ENCODE data around the gene TMPRSS11A. TPM values are rescaled to one million over a fixed set of nuclear protein-coding genes. Genes with fewer than 3 reads are reported as not detected.

The TMPRSS11A gene
- total RNA-seq, 1 experiment from 2014 or later, result not detected

- peak; percentile 33 for ATAC-seq
- Histone ChIP-seq H3K36me3 (ENCODE audit: low read depth, low read length) (no peaks in the 10 kb centered on the region), H3K9me2 (replicated peaks; ENCODE audit: low read length) (no peaks in the 10 kb centered on the region), H3K4me2 (ENCODE audit: low read length) (no peak overlapping the region), H3K27me3 (ENCODE audit: low read length) (no peaks in the 10 kb centered on the region), H3K79me2 (ENCODE audit: low read length) (no peaks in the 10 kb centered on the region), H3K4me1 (ENCODE audit: insufficient read depth, low read length) (peaks cover 12% of the 10 kb centered on the region), H2AFZ (ENCODE audit: low read length) (no peak overlapping the region), H3K4me3 (ENCODE audit: low read length) (no peak overlapping the region), H3K27ac (ENCODE audit: low read length) (no peak overlapping the region), H4K20me1 (ENCODE audit: low read length) (no peaks in the 10 kb centered on the region), H3K9me3 (ENCODE audit: low read length) (no peaks in the 10 kb centered on the region), H3F3A (ENCODE audit: low read length, unreplicated experiment) (no peaks in the 10 kb centered on the region), H3K9ac (ENCODE audit: low read length) (no peak overlapping the region)
- CTCF ChIA-PET, result no interaction called here
- TF ChIP-seq, protein P1, sequence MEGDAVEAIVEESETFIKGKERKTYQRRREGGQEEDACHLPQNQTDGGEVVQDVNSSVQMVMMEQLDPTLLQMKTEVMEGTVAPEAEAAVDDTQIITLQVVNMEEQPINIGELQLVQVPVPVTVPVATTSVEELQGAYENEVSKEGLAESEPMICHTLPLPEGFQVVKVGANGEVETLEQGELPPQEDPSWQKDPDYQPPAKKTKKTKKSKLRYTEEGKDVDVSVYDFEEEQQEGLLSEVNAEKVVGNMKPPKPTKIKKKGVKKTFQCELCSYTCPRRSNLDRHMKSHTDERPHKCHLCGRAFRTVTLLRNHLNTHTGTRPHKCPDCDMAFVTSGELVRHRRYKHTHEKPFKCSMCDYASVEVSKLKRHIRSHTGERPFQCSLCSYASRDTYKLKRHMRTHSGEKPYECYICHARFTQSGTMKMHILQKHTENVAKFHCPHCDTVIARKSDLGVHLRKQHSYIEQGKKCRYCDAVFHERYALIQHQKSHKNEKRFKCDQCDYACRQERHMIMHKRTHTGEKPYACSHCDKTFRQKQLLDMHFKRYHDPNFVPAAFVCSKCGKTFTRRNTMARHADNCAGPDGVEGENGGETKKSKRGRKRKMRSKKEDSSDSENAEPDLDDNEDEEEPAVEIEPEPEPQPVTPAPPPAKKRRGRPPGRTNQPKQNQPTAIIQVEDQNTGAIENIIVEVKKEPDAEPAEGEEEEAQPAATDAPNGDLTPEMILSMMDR (conservative IDR thresholded peaks at IDR 0.05; ENCODE audit: low read depth, low read length), result no peak
- TF ChIP-seq EZH2phosphoT487 (IDR thresholded peaks at IDR 0.05; ENCODE audit: borderline replicate concordance, low read length) (no peak), EZH2 (IDR thresholded peaks at IDR 0.05; ENCODE audit: low read length, unreplicated experiment) (no peak)
- peak; percentile 15 for DNase-seq
- no TSS peak for BruUV-seq (replicated peaks)
- intact Hi-C loops (cut with micrococcal nuclease), result no loop called here
- POLR2A ChIA-PET (ENCODE audit: unreplicated experiment), result no interaction called here
Observed at GRCh38 chr4:67880866-67881610, 82.3 kb downstream of the TMPRSS11A start.

GRCh38 chr4:67879486-67879885 is 83.8 kb downstream of the TMPRSS11A start:
- Histone ChIP-seq H3F3A (ENCODE audit: low read length, unreplicated experiment) (no peaks in the 10 kb centered on the region), H3K79me2 (ENCODE audit: low read length) (no peaks in the 10 kb centered on the region), H3K36me3 (ENCODE audit: low read depth, low read length) (no peaks in the 10 kb centered on the region), H3K27ac (ENCODE audit: low read length) (no peak overlapping the region), H3K9me3 (ENCODE audit: low read length) (no peaks in the 10 kb centered on the region), H3K9me2 (replicated peaks; ENCODE audit: low read length) (no peaks in the 10 kb centered on the region), H2AFZ (ENCODE audit: low read length) (no peak overlapping the region), H4K20me1 (ENCODE audit: low read length) (no peaks in the 10 kb centered on the region), H3K27me3 (ENCODE audit: low read length) (no peaks in the 10 kb centered on the region), H3K4me2 (ENCODE audit: low read length) (no peak overlapping the region), H3K4me3 (ENCODE audit: low read length) (no peak overlapping the region), H3K9ac (ENCODE audit: low read length) (no peak overlapping the region), H3K4me1 (ENCODE audit: insufficient read depth, low read length) (0 out of 2 replicates have a peak, but pooled peaks cover 4% of the 10 kb centered on the region)
- DNase-seq, result no peak
- ChIA-PET POLR2A (ENCODE audit: unreplicated experiment) (no interaction called here), CTCF (no interaction called here)
- BruUV-seq (replicated peaks), result no TSS peak
- ATAC-seq, result no peak
- intact Hi-C loops (cut with micrococcal nuclease), result no loop called here
- TF ChIP-seq, protein P1 (conservative IDR thresholded peaks at IDR 0.05; ENCODE audit: low read depth, low read length), result no peak
- TF ChIP-seq EZH2phosphoT487 (IDR thresholded peaks at IDR 0.05; ENCODE audit: borderline replicate concordance, low read length) (no peak), EZH2 (IDR thresholded peaks at IDR 0.05; ENCODE audit: low read length, unreplicated experiment) (no peak)

GRCh38 chr4:67877086-67877485 is 86.2 kb downstream of the TMPRSS11A start:
- POLR2A ChIA-PET (ENCODE audit: unreplicated experiment), result no interaction called here
- no TSS peak for BruUV-seq (replicated peaks)
- DNase-seq (no peak), ATAC-seq (no peak)
- no peaks in the 10 kb centered on the region for H3F3A ChIP-seq (ENCODE audit: low read length, unreplicated experiment)
- no peaks in the 10 kb centered on the region for H4K20me1 ChIP-seq (ENCODE audit: low read length)
- no peak overlapping the region for H3K4me2 ChIP-seq (ENCODE audit: low read length)
- CTCF ChIA-PET, result no interaction called here
- H3K9me3 ChIP-seq (ENCODE audit: low read length), result no peaks in the 10 kb centered on the region
- 0 out of 2 replicates have a peak, but pooled peaks cover 4% of the 10 kb centered on the region for H3K4me1 ChIP-seq (ENCODE audit: insufficient read depth, low read length)
- H3K9me2 ChIP-seq (replicated peaks; ENCODE audit: low read length), result no peaks in the 10 kb centered on the region
- H3K4me3 ChIP-seq (ENCODE audit: low read length), result no peak overlapping the region
- intact Hi-C loops (cut with micrococcal nuclease), result no loop called here
- H3K27me3 ChIP-seq (ENCODE audit: low read length), result no peaks in the 10 kb centered on the region
- H2AFZ ChIP-seq (ENCODE audit: low read length), result no peak overlapping the region
- H3K27ac ChIP-seq (ENCODE audit: low read length), result no peak overlapping the region
- TF ChIP-seq, protein P1 (conservative IDR thresholded peaks at IDR 0.05; ENCODE audit: low read depth, low read length), result no peak
- TF ChIP-seq EZH2 (IDR thresholded peaks at IDR 0.05; ENCODE audit: low read length, unreplicated experiment) (no peak), EZH2phosphoT487 (IDR thresholded peaks at IDR 0.05; ENCODE audit: borderline replicate concordance, low read length) (no peak)
- no peaks in the 10 kb centered on the region for H3K36me3 ChIP-seq (ENCODE audit: low read depth, low read length)
- no peaks in the 10 kb centered on the region for H3K79me2 ChIP-seq (ENCODE audit: low read length)
- H3K9ac ChIP-seq (ENCODE audit: low read length), result no peak overlapping the region
